ENCODE data around the gene ANKRD30BL.
"Not testable (repeated sequence)": the region's sequence is repeated elsewhere in the genome, so short reads cannot be mapped to it uniquely, and the experiment has no call there.

Gene ANKRD30BL, protein sequence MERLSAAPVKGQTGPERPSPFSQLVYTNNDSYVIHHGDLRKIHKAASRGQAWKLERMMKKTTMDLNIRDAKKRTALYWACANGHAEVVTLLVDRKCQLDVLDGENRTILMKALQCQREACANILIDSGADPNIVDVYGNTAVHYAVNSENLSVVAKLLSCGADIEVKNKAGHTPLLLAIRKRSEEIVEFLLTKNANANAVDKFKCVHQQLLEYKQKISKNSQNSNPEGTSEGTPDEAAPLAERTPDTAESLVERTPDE

DNA sequence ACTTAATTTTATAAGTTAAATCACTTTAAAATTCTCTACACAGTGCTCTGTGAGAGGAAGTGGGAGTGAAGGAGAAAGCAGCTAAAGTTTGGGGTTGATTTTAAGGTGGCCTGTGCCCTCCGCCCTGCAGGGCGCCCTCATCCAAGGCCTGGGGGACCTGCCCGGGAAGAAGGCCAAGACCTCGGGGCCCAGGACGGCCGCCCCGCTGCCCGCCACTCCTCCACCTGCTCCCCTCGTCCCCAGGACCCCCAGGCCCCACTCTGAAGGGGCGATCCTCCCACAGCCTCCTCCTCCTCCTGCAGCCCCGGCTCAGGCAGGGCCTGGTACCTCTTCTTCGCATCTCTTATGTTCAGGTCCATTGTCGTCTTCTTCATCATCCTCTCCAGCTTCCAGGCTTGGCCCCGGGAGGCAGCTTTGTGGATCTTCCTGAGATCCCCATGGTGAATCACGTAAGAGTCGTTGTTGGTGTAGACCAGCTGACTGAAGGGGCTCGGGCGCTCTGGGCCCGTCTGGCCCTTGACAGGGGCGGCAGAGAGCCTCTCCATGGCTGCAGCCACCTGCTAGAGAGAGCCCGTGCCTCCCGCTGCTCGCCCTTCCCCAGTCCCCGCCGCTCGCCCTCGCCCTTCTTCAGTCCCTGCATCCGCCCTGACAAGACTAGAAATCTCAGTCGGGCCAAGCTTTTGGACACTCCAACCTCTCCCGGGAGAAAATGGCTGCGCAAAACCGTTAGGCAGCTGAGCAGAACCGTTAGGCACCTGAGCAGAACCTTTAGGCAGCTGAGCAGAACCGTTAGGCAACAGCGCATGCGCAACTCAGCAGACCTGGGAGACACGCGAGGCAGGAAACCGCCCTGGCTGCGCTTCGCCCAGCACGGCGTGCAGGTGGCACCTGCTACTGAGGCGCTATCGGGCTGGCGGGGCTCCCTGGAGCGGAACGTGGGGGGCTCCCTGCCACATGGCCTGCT, at the start of gene ANKRD30BL:
TSS of gene ANKRD30BL (minus strand) at position 792 of the 964 bp plus-strand sequence. CDS start at position 545, 247 bp downstream.
- not testable (repeated sequence) for DNase-seq

DNA sequence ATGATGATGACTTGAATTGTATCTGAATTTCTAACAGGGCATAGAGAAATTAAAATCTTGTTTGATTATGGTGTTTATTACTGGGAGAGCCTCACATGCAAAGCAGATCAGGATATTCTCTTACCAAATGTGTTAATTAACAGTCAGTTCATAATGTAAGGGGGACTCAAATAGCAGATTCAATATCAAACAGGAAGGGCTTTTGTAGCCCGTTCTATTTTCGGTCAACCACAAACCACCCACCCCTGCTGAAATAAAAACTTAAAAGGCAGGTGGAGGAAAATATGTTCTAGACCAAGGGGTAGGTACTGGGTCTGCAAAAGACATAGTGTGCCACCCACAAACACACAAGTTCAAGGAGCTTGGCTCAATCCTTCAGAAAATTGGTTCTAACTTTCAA, 41.1 kb upstream of the ANKRD30BL start:
- not testable (repeated sequence) for DNase-seq

DNA sequence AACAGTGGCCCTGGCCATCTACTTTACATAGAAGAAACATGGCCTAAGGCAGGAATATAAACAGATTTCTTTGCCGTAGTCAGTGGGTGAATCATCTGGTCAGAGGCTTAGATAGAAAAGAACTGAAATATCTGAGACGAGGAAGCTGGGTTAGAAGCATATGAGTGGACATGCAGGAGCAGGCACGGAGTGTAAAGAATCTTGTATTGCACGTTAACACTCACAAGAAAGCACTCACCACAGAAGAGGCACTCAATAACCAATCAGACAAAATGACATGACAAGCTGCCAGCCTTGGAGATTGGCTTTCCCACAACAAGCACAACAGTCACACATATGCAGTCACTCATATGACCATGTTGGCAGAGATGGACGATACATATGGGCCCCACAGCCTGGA, 31.1 kb upstream of the ANKRD30BL start:
- not testable (repeated sequence) for DNase-seq

DNA sequence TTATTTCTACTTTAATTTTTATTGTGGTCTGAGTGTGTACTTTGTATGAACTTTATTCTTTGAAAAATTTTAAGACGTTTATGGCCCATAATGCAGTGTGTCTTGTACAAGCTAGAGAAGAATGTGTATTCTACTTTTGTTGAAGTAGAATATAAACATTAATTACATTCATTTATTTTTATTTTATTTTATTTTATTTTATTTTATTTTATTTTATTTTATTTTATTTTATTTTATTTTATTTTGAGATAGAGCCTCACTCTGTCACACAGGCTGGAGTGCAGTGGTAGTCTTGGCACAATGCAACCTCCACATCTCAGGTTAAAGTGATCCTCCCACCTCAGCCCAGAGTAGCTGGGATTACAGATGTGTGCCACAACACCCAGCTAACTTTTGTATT, 5.3 kb upstream of the ANKRD30BL start:
- DNase-seq: not testable (repeated sequence)

DNA sequence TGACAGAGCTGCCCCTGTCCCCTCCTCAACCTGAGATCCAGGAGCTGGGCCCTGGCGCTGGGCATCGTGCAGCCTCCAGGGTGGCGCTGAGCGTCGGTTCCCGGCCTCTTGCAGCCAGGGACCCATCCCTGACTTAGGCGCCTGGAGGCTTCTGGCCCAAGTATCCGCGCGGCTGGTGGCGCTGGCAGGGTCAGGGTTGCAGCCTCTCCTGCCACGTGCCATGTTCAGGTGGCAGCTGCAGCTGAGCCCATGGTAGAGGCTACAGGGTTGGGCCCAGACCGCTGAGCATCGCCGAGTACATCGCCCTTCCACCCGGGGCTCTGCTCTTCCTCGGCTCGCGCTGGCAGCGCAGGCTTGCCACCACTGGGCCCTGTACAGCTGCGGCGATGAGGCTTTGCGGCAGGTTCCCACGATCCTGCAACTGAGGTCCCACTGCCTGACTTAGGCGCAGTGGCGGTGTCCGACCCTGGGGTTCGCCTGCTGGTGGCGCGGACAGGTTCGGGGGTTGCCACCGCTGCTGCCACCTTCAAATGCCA, 441 bp upstream of the ANKRD30BL start:
- DNase-seq: not testable (repeated sequence)

DNA sequence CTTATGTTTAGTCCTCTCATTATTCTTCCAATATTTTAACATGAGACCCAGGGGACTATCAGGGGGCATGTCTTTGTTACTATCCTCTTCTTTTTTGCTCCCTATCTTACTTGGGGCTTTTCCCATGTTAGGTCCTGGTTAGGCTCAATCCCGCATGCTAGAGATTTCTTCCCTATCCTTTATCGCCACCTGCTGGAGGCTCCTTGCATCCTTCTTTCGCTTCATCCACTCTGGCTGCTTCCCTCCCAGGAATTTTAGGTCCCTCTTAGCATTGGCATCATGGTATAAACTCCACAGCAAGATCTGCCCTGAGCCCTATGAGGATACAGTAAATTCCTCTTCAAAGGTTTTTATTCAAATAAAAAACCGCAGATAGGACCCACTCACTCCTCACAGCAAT, 15.0 kb downstream of the ANKRD30BL start:
- peak; percentile 43 for DNase-seq
